Parathyroid adenoma (tissue), 2 donors: Measurements from ENCODE around the gene NANOS2.
A peak's percentile ranks its signal among the peaks of the same experiment; 100 is the strongest.

Source experiments
- H2AFZ ChIP-seq: fragments of 300-600 bp; sonication (generic); one replicate; pipeline ENCODE4 v1.7.0; 2017; ENCODE audit warnings: antibody characterized with exemption, mild to moderate bottlenecking
- H3K27ac ChIP-seq: fragments of 300-600 bp; sonication (generic); one replicate; pipeline ENCODE4 v1.7.0; 2017
- H3K27me3 ChIP-seq: fragments of 300-600 bp; sonication (generic); one replicate; pipeline ENCODE4 v1.7.0; 2017; ENCODE audit warnings: low read length; ENCODE audit not compliant: control insufficient read depth, insufficient read depth
- H3K36me3 ChIP-seq: fragments of 300-600 bp; sonication (generic); one replicate; pipeline ENCODE4 v1.7.0; 2017; ENCODE audit warnings: low read length; ENCODE audit not compliant: control insufficient read depth, insufficient read depth
- H3K4me1 ChIP-seq: fragments of 300-600 bp; sonication (generic); one replicate; pipeline ENCODE4 v1.7.0; 2017; ENCODE audit warnings: control low read depth
- H3K4me2 ChIP-seq: fragments of 300-600 bp; sonication (generic); one replicate; pipeline ENCODE4 v1.7.0; 2017; ENCODE audit warnings: low read length
- H3K4me3 ChIP-seq: fragments of 300-600 bp; sonication (generic); one replicate; pipeline ENCODE4 v1.7.0; 2017; ENCODE audit warnings: low read depth, low read length
- H3K79me2 ChIP-seq: fragments of 300-600 bp; sonication (generic); one replicate; pipeline ENCODE4 v1.7.0; 2017; ENCODE audit warnings: control low read depth
- H3K9ac ChIP-seq: fragments of 300-600 bp; sonication (generic); one replicate; pipeline ENCODE4 v1.7.0; 2017; ENCODE audit warnings: mild to moderate bottlenecking
- H3K9me3 ChIP-seq: fragments of 300-600 bp; sonication (generic); one replicate; pipeline ENCODE4 v1.7.0; 2017; ENCODE audit warnings: low read length; ENCODE audit not compliant: control insufficient read depth
- CTCF ChIP-seq: fragments of 300-600 bp; sonication (generic); IDR thresholded peaks from one replicate; pipeline ENCODE4 v1.7.0; 2017; ENCODE audit warnings: antibody characterized with exemption, mild to moderate bottlenecking
- donor health status: primary hyperparathyroidism.

NANOS2 gene

DNA sequence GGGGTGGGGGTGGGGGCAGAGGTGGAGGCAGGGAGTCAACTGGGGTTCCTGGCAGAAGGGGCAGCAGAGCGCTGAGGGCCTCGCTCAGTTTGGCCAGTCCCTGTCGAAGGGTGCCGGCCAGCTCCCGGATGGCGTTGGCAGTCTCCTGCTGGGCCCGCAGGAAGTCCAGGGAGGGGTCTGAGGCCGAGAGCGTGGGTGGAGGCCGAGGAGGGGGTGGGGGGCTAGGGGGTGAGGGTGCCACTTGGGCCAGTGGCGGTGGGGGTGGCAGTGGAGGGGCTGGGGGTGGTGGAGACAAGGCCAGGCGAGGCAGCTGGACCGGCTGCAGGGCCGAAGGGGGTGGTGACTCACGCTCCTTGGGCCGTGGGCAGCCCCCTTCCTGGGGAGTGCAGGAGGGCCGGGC is 23.7 kb downstream of the NANOS2 start:
- Histone ChIP-seq H2AFZ (no peak overlapping the region), H3K9ac (no peak overlapping the region), H3K4me1 (no peaks in the 10 kb centered on the region), H3K79me2 (no peaks in the 10 kb centered on the region), H3K4me2 (no peak overlapping the region), H3K36me3 (no peaks in the 10 kb centered on the region), H3K4me3 (no peak overlapping the region), H3K27ac (no peak overlapping the region), H3K9me3 (no peaks in the 10 kb centered on the region), H3K27me3 (no peaks in the 10 kb centered on the region)
- TF ChIP-seq CTCF: no peak

- no peaks in the 10 kb centered on the region for H3K4me1 ChIP-seq
These were observed 25.2 kb downstream of the NANOS2 start for GRCh38 chr19:45889210-45889885.

DNA sequence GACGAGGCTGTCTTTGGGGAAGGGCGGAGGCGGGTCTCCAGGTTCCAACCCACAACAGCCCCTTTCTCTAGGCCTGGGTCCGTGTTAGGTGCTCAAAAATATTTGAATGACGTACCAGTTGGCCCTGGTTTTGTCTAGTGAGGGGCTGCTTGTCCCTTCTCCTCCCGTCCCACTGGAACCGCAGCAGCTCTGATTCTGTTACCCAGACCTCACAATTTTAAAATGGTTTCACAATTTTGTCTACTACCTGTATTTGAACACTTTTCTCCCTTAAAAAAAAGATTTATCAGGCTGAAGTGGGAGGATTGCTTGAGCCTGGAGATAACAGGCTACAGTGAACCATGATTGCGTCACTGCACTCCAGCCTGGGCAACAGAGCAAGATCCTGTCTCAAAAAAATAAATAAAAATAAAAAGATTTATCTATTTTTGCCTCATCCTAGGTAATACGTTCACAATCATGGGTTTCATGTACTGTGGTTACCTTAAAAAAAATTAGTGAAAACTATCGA is 27.3 kb downstream of the NANOS2 start:
- no peaks in the 10 kb centered on the region for H3K27me3 ChIP-seq
- H3K79me2 ChIP-seq: peaks cover 2% of the 10 kb centered on the region
- H2AFZ ChIP-seq: peak overlapping the region; percentile 94
- peak overlapping the region; percentile 82 for H3K9ac ChIP-seq
- no peaks in the 10 kb centered on the region for H3K9me3 ChIP-seq
- TF ChIP-seq CTCF: no peak
- peaks cover 9% of the 10 kb centered on the region for H3K4me1 ChIP-seq
- peak overlapping the region; percentile 99 for H3K4me2 ChIP-seq
- H3K27ac ChIP-seq: peak overlapping the region; percentile 93
- no peaks in the 10 kb centered on the region for H3K36me3 ChIP-seq
- H3K4me3 ChIP-seq: peak overlapping the region; percentile 66

More at GRCh38 chr19:45889210-45889885, 25.2 kb downstream of the NANOS2 start:
- no peak overlapping the region for H3K9ac ChIP-seq
- H3K27me3 ChIP-seq: no peaks in the 10 kb centered on the region
- no peak for TF ChIP-seq CTCF
- no peak overlapping the region for H3K27ac ChIP-seq
- no peak overlapping the region for H3K4me3 ChIP-seq
- no peaks in the 10 kb centered on the region for H3K36me3 ChIP-seq
- H3K4me2 ChIP-seq: no peak overlapping the region
- H3K9me3 ChIP-seq: no peaks in the 10 kb centered on the region
- no peaks in the 10 kb centered on the region for H3K79me2 ChIP-seq
- H2AFZ ChIP-seq: no peak overlapping the region

DNA sequence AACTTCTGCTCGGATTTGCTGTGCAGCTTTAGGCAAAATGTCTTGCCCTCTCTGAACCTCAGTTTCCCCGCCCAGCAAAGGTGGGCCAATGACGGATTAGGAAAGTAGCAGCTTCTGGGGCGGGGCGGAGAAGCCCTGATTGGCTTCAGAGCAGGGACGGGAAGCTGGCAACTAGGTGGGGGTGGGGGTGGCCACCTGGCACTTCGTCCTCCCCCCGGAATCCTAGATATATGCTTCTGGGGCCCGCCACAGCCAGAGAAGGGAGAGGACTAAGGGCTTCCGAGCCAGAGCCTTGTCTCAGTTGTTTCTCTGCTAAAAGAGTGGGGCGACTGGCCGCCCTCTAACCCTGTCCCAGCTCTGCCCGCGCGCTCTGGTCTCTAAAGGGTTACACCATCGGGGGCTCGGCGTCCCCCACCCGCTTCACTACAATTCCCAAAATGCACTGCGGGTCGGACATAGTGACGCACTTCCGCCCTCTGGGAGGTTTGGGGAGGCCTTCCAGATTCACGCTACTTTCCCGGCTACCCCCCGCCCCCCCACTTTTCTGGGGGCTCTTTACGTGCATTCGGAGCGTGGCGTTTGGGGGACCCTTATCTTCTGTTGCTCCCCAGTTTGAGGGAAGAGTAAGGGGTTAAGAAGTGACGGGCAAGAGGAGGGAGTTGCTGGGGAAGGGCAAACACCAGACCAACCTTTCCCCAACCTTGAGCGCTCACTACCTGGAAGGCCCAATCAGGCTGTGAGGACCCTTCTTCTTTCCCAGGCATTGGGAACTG is 28.0 kb downstream of the NANOS2 start:
- H3K36me3 ChIP-seq: no peaks in the 10 kb centered on the region
- peak overlapping the region; percentile 66 for H3K4me3 ChIP-seq
- peak overlapping the region; percentile 82 for H3K9ac ChIP-seq
- TF ChIP-seq CTCF: no peak
- H3K4me1 ChIP-seq: peaks cover 9% of the 10 kb centered on the region
- H3K27me3 ChIP-seq: no peaks in the 10 kb centered on the region
- H2AFZ ChIP-seq: peak overlapping the region; percentile 94
- H3K9me3 ChIP-seq: no peaks in the 10 kb centered on the region
- H3K27ac ChIP-seq: peak overlapping the region; percentile 93
- peaks cover 2% of the 10 kb centered on the region for H3K79me2 ChIP-seq
- peak overlapping the region; percentile 99 for H3K4me2 ChIP-seq
